Lung microvascular endothelial cell (primary cell): ENCODE data around the gene GAS5. TPM values are rescaled to one million over a fixed set of nuclear protein-coding genes. Genes with fewer than 3 reads are reported as not detected.

Experiments used
- DNase-seq, 2 donors: peaks; one replicate each; pipeline versions ENCODE4 v3.0.0 to v3.0.0-alpha.2; 2010; ENCODE audit warnings: low read depth in 2 of 2
- total RNA-seq: library from RNA; depleted of rRNA; stranded (reverse); fragments of >200 nt; gene quantifications from 2 replicates; pipeline ENCODE4 v1.2.1, GENCODE V29; 2014

GAS5 gene
- total RNA-seq, 1 donor from 2014 or later = 362 TPM

DNA sequence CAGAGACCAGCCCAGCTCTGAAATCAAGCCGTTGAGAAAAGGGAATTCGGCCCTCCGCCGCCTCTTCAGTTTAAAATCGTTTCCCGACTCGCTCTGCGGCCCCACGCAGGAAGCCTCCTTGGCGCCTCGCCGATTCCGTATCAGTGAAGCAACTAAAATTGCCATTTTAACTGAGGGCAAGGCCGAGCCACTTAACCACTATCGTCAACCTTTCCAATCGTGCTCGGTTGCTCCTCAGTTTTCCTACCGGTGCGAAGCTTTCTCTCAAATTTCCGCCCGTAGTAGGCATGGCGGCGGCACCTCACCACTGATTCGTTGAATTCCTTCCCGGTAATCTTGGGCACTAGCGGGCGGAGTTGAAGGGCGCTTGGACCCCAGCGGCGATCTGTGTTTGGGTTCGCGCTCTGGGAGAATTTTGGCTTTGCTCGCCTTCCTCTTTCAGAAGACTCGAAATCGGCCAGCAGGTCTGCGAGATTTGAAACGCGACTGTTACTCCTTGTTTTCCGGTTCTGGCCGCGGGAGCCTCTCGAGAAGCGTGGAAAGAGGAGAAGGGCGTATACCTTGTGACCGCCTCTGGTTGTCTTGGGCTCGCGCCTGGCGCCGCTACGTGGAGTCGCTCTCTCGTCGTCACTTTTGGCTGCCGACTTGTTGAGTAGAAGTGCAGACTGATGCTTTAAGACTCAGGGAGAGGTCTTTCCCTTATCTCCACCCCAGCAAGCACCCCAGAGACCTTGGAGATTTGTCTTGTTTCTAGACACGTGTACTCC is 43.3 kb downstream of the GAS5 start, which contains the start of the genes CENPL and DARS2:
CENPL (minus strand) TSS at position 569 of the 767 bp plus-strand sequence. CDS start 13,584 bp downstream, outside the sequence.
DARS2 (plus strand) TSS at position 359 of the 767 bp plus-strand sequence. CDS start 557 bp downstream, outside the sequence.
- peak; percentile 99 for DNase-seq

DNA sequence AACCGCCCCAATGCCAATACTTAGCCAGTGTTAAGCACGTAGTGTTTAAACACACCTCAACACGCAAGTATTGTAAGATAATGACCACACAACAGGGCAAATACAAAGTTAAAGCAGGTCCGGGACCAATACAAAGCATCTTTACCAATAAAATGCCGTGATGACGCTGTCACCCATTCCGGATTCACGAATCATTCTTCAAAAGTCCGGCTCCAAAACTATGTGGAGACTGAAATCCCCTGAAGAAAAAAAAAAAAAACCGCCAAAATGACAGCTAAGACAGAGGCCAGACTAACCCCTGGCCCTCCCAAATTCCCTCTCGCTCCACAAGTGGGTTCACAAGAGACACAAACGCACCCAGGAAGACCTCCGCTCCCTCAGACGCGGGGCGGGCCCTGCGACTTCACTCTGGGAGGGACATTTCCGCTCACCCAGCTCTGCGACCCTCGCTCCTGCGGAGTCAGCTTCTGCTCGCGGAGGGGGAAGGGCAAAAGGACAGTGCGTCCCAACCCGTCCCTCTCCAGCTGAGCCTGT is 43.9 kb downstream of the GAS5 start:
- no peak for DNase-seq

DNA sequence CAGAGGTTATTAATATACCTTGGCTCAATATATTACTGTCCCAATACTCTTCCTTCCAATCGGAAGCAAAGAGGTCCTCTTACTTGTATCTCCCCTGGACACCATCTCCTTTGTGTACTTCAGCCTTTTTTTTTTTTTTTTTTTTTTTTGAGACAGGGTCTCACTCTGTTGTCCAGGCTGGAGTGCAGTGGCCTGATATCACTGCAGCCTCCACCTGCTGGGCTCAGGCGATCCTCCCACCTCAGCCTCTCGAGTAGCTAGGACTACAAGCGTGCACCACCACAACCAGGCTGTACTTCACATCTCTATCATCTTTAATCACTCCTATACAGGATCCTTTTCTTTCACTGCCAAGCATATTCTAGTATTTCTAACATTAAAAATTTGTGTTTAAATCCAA is 46.1 kb downstream of the GAS5 start:
- DNase-seq = no peak

- no peak for DNase-seq
Measured at GRCh38 chr1:173818459-173818858, 49.3 kb downstream of the GAS5 start.

Other genes starting within 250 kb of the GAS5 start
- gene TEX50, start 232.7 kb downstream of the GAS5 start, total RNA-seq = not detected in 2 replicates
- gene ANKRD45, start 198.1 kb downstream of the GAS5 start, total RNA-seq = not detected in 2 replicates
- gene KLHL20, start 153.0 kb downstream of the GAS5 start, total RNA-seq = 25.1 and 38.1 TPM in 2 replicates
- gene DARS2, start 43.3 kb downstream of the GAS5 start, total RNA-seq = 8.9 and 10.2 TPM in 2 replicates
- gene CENPL, start 43.1 kb downstream of the GAS5 start, total RNA-seq = 4.8 and 8.7 TPM in 2 replicates
- gene ZBTB37, start 391 bp upstream of the GAS5 start, total RNA-seq = 2.2 and 4.4 TPM in 2 replicates
- not detected in 2 replicates for gene SERPINC1, start 49.3 kb upstream of the GAS5 start, total RNA-seq
- gene RC3H1, start 154.4 kb upstream of the GAS5 start, total RNA-seq = 8.9 and 12.5 TPM in 2 replicates